GM23338 (cell line): ENCODE results near the gene GGPS1. TPM values are rescaled to one million over a fixed set of nuclear protein-coding genes. Genes with fewer than 3 reads are reported as not detected.
A peak's percentile ranks its signal among the peaks of the same experiment; 100 is the strongest.

Experiments used
- ATAC-seq: fragments of 200-7000 bp; cut with Tn5 transposase; 3 replicates; pipeline ENCODE4 v1.9.1; 2020
- DNase-seq: peaks from one replicate; pipeline ENCODE4 v3.0.0-alpha.2; 2015; ENCODE audit warnings: low spot score
- H2AFZ ChIP-seq: fragments of 200-600 bp; sonication (generic); 2 replicates; pipeline ENCODE4 v1.8.0; 2016; ENCODE audit warnings: antibody characterized with exemption, mild to moderate bottlenecking, moderate library complexity
- H3F3A ChIP-seq: fragments of 200-600 bp; sonication (generic); replicated peaks from 2 replicates; pipeline ENCODE4 v1.8.0; 2017; ENCODE audit warnings: antibody characterized with exemption, mixed run types, low read depth
- H3K27ac ChIP-seq: fragments of 200-600 bp; sonication (generic); 2 replicates; pipeline ENCODE4 v1.6.1; 2016; ENCODE audit warnings: low read depth
- H3K27me3 ChIP-seq: fragments of 200-600 bp; sonication (generic); 2 replicates; pipeline ENCODE4 v1.8.0; 2016; ENCODE audit warnings: mild to moderate bottlenecking, mixed run types, moderate library complexity; ENCODE audit not compliant: insufficient read depth
- H3K36me3 ChIP-seq: fragments of 200-600 bp; sonication (generic); 2 replicates; pipeline ENCODE4 v1.8.0; 2016; ENCODE audit warnings: mild to moderate bottlenecking; ENCODE audit not compliant: insufficient read depth
- H3K4me1 ChIP-seq: fragments of 200-600 bp; sonication (generic); 2 replicates; pipeline ENCODE4 v1.8.0; 2016; ENCODE audit warnings: mild to moderate bottlenecking, moderate library complexity; ENCODE audit not compliant: insufficient read depth
- H3K4me2 ChIP-seq: fragments of 200-600 bp; sonication (generic); 2 replicates; pipeline ENCODE4 v1.7.1; 2017; ENCODE audit warnings: mixed run types
- H3K4me3 ChIP-seq: fragments of 200-600 bp; sonication (generic); 2 replicates; pipeline ENCODE4 v1.6.1; 2016; ENCODE audit warnings: mixed run types
- H3K79me2 ChIP-seq: fragments of 200-600 bp; sonication (generic); replicated peaks from 2 replicates; pipeline ENCODE4 v1.8.0; 2017; ENCODE audit warnings: mild to moderate bottlenecking; ENCODE audit not compliant: insufficient read depth
- H3K9me2 ChIP-seq: fragments of 200-600 bp; sonication (generic); 2 replicates; pipeline ENCODE4 v1.8.0; 2017; ENCODE audit not compliant: insufficient read depth
- H4K20me1 ChIP-seq: fragments of 200-600 bp; sonication (generic); replicated peaks from 2 replicates; pipeline ENCODE4 v1.8.0; 2017; ENCODE audit warnings: mild to moderate bottlenecking; ENCODE audit not compliant: insufficient read depth
- H3K27ac Mint-ChIP-seq: 2 replicates; pipeline ENCODE4 v1.8.0; 2020; ENCODE audit warnings: inconsistent platforms, mild to moderate bottlenecking, moderate library complexity, mixed read lengths
- H3K27me3 Mint-ChIP-seq: 3 replicates; pipeline ENCODE4 v1.8.0; 2022; ENCODE audit warnings: low read depth, mild to moderate bottlenecking, moderate library complexity, mixed read lengths, inconsistent platforms; ENCODE audit not compliant: insufficient read depth, poor library complexity
- H3K36me3 Mint-ChIP-seq: 3 replicates; pipeline ENCODE4 v1.8.0; 2021; ENCODE audit warnings: low read depth, mild to moderate bottlenecking, inconsistent platforms, moderate library complexity, mixed read lengths
- H3K4me1 Mint-ChIP-seq: 3 replicates; pipeline ENCODE4 v1.8.0; 2020; ENCODE audit warnings: mild to moderate bottlenecking, inconsistent platforms, mixed read lengths
- H3K4me3 Mint-ChIP-seq: 3 replicates; pipeline ENCODE4 v1.8.0; 2021; ENCODE audit warnings: moderate library complexity, mild to moderate bottlenecking, inconsistent platforms, mixed read lengths
- H3K9me3 Mint-ChIP-seq: 3 replicates; pipeline ENCODE4 v1.8.0; 2020; ENCODE audit warnings: moderate library complexity, mild to moderate bottlenecking, inconsistent platforms, mixed read lengths
- EZH2 ChIP-seq: fragments of 200-600 bp; sonication (generic); IDR thresholded peaks from one replicate; pipeline ENCODE4 v1.8.0; 2017; ENCODE audit warnings: antibody characterized with exemption, mild to moderate bottlenecking, low read depth; ENCODE audit not compliant: unreplicated experiment
- EZH2phosphoT487 ChIP-seq: fragments of 200-600 bp; sonication (generic); IDR thresholded peaks from one replicate; pipeline ENCODE4 v1.8.1; 2018; ENCODE audit warnings: antibody characterized with exemption; ENCODE audit not compliant: unreplicated experiment
- JUNB ChIP-seq: IDR thresholded peaks from one replicate; pipeline ENCODE4 v1.6.1; 2016; ENCODE audit warnings: antibody characterized with exemption; ENCODE audit not compliant: unreplicated experiment
- NANOG ChIP-seq: IDR thresholded peaks from 2 replicates; pipeline ENCODE4 v1.6.1; 2016; ENCODE audit warnings: antibody characterized with exemption, borderline replicate concordance
- POLR2AphosphoS5 ChIP-seq: IDR thresholded peaks from 2 replicates; pipeline ENCODE4 v1.6.1; 2016; ENCODE audit warnings: antibody characterized with exemption, low read depth
- STAT1 ChIP-seq: IDR thresholded peaks from one replicate; pipeline ENCODE4 v1.6.1; 2016; ENCODE audit warnings: antibody characterized with exemption; ENCODE audit not compliant: unreplicated experiment
- ZNF114 ChIP-seq: fragments of 250-450 bp; sonication (Bioruptor Pico); IDR thresholded peaks from 2 replicates; pipeline ENCODE4 v1.5.0; 2020; ENCODE audit warnings: mild to moderate bottlenecking, moderate library complexity
- ZNF331 ChIP-seq: fragments of 250-450 bp; sonication (Bioruptor Pico); IDR thresholded peaks from 2 replicates; pipeline ENCODE4 v1.5.0; 2020; ENCODE audit warnings: low read depth, mild to moderate bottlenecking, moderate library complexity
- polyA plus RNA-seq: library from polyadenylated mRNA; unstranded; fragments of >200 nt; fragmentation: Nextera tagmentation; extraction: Ambion mirVana; gene quantifications from 2 replicates; pipeline ENCODE4 v1.2.1, GENCODE V29; 2016
- total RNA-seq: library from RNA; depleted of rRNA; stranded (reverse); fragments of >200 nt; shearing (Covaris generic); gene quantifications from 2 replicates; pipeline ENCODE4 v1.2.3, GENCODE V29; 2014
- TF ChIP-seq, protein P1 (sequence below): IDR thresholded peaks from 2 replicates; pipeline ENCODE4 v1.6.1; 2016; ENCODE audit warnings: antibody characterized with exemption
- TF ChIP-seq, protein P2 (sequence below), 2 experiments: fragments of 200-600 bp in 1 of 2; sonication (generic) in 1 of 2; conservative IDR thresholded peaks; 2 replicates each; pipeline versions ENCODE4 v1.5.1 to v1.6.1; 2016 to 2017; ENCODE audit warnings: antibody characterized with exemption in 2 of 2, low read depth in 2 of 2, mild to moderate bottlenecking in 2 of 2, moderate library complexity in 1 of 2

The GGPS1 gene
- total and polyA plus RNA-seq, 2 experiments from 2014 or later = 33.9 to 56.8 TPM

DNA sequence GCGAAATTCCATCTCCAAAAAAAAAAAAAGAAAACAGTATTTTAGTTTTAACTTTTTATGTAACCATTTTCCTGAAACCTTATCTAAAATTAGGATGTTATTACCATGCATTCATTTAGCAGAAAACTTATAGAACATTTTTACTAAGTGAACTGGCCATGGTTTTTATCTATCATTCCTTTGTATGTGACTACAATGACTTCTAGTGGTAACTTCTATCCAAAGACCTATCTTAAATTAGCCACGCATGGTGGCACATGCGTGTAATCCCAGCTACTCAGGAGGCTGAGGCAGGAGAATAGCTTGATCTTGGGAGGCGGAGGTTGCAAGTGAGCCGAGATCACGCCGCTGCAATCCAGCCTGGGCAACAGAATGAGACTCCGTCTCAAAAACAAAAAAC lies 11.4 kb downstream of the GGPS1 start:
- Histone ChIP-seq H3K4me3 (no peak overlapping the region), H2AFZ (no peak overlapping the region), H3K4me2 (no peak overlapping the region), H3F3A (no peaks in the 10 kb centered on the region; the same call in 1 of the 2 replicates), H3K27me3 (no peaks in the 10 kb centered on the region), H3K9me2 (no peaks in the 10 kb centered on the region), H4K20me1 (no peaks in the 10 kb centered on the region; the same call in 1 of the 2 replicates), H3K4me1 (no peaks in the 10 kb centered on the region), H3K36me3 (peaks cover 24% of the 10 kb centered on the region), H3K27ac (peak overlapping the region; percentile 60), H3K79me2 (peaks cover 18% of the 10 kb centered on the region; the same call in 1 of the 2 replicates)
- ATAC-seq = no peak
- Mint-ChIP-seq H3K27me3 (no peaks in the 10 kb centered on the region), H3K27ac (no peak overlapping the region), H3K36me3 (peaks cover 35% of the 10 kb centered on the region), H3K4me1 (no peaks in the 10 kb centered on the region), H3K4me3 (no peak overlapping the region), H3K9me3 (no peaks in the 10 kb centered on the region; the same call in 2 of the 3 replicates)
- TF ChIP-seq STAT1 = no peak
- DNase-seq = no peak

DNA sequence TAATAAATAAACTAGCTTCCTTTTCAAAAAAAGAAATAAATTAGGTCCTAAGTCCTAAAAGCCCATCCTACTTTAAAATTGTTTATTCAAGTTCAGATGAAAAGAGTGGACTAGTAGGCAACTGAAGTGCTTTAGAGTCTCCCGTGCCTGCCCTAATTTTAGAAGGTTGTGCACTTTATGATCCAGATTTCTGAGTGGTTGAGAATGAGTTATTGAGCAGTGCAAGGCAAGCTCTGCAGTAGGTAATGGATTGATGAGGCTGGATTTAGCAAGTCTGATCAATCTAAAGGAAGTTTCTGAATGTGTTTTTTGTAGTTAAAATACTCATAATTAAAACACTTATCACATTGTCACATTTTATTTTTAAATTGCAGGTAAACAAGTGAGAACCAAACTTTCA lies 13.0 kb downstream of the GGPS1 start:
- 0 out of 2 replicates have a peak overlapping the region, but pooled peaks have one; percentile 0 for H3K27ac ChIP-seq

DNA sequence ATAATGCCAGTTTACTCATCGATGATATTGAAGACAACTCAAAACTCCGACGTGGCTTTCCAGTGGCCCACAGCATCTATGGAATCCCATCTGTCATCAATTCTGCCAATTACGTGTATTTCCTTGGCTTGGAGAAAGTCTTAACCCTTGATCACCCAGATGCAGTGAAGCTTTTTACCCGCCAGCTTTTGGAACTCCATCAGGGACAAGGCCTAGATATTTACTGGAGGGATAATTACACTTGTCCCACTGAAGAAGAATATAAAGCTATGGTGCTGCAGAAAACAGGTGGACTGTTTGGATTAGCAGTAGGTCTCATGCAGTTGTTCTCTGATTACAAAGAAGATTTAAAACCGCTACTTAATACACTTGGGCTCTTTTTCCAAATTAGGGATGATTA lies 13.7 kb downstream of the GGPS1 start:
- Mint-ChIP-seq H3K9me3 (peaks cover 2% of the 10 kb centered on the region; the same call in 1 of the 3 replicates), H3K27ac (no peak overlapping the region), H3K4me1 (no peaks in the 10 kb centered on the region), H3K27me3 (peaks cover 2% of the 10 kb centered on the region), H3K4me3 (no peak overlapping the region), H3K36me3 (peaks cover 36% of the 10 kb centered on the region)
- Histone ChIP-seq H3F3A (no peaks in the 10 kb centered on the region), H3K4me2 (no peak overlapping the region), H3K27ac (no peak overlapping the region), H3K27me3 (no peaks in the 10 kb centered on the region), H4K20me1 (no peaks in the 10 kb centered on the region; the same call in 1 of the 2 replicates), H3K36me3 (peaks cover 11% of the 10 kb centered on the region; the same call in 1 of the 2 replicates), H2AFZ (no peak overlapping the region), H3K4me1 (no peaks in the 10 kb centered on the region), H3K9me2 (no peaks in the 10 kb centered on the region), H3K79me2 (no peaks in the 10 kb centered on the region), H3K4me3 (no peak overlapping the region)
- ATAC-seq (no peak), DNase-seq (no peak)
- no peak for TF ChIP-seq JUNB
- TF ChIP-seq, protein P1, sequence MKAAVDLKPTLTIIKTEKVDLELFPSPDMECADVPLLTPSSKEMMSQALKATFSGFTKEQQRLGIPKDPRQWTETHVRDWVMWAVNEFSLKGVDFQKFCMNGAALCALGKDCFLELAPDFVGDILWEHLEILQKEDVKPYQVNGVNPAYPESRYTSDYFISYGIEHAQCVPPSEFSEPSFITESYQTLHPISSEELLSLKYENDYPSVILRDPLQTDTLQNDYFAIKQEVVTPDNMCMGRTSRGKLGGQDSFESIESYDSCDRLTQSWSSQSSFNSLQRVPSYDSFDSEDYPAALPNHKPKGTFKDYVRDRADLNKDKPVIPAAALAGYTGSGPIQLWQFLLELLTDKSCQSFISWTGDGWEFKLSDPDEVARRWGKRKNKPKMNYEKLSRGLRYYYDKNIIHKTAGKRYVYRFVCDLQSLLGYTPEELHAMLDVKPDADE = no peak
- no peak for TF ChIP-seq ZNF331 (CRISPR knock-in tag)
- no peak for TF ChIP-seq ZNF114 (CRISPR knock-in tag)
- TF ChIP-seq, protein P2, sequence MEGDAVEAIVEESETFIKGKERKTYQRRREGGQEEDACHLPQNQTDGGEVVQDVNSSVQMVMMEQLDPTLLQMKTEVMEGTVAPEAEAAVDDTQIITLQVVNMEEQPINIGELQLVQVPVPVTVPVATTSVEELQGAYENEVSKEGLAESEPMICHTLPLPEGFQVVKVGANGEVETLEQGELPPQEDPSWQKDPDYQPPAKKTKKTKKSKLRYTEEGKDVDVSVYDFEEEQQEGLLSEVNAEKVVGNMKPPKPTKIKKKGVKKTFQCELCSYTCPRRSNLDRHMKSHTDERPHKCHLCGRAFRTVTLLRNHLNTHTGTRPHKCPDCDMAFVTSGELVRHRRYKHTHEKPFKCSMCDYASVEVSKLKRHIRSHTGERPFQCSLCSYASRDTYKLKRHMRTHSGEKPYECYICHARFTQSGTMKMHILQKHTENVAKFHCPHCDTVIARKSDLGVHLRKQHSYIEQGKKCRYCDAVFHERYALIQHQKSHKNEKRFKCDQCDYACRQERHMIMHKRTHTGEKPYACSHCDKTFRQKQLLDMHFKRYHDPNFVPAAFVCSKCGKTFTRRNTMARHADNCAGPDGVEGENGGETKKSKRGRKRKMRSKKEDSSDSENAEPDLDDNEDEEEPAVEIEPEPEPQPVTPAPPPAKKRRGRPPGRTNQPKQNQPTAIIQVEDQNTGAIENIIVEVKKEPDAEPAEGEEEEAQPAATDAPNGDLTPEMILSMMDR (conservative IDR thresholded peaks at IDR 0.05; ENCODE audit: low read depth in 2 of 2) = no peak
- TF ChIP-seq EZH2phosphoT487 = no peak
- no peak for TF ChIP-seq NANOG

More for the DNA sequence above, 13.0 kb downstream of the GGPS1 start:
- H3K27me3 ChIP-seq = no peaks in the 10 kb centered on the region
- H3K36me3 Mint-ChIP-seq = peaks cover 37% of the 10 kb centered on the region
- no peak overlapping the region for H3K27ac Mint-ChIP-seq
- H3F3A ChIP-seq = no peaks in the 10 kb centered on the region
- no peaks in the 10 kb centered on the region for H3K4me1 Mint-ChIP-seq
- H3K4me1 ChIP-seq = no peaks in the 10 kb centered on the region
- no peak overlapping the region for H3K4me2 ChIP-seq
- ATAC-seq = no peak
- H3K9me2 ChIP-seq = no peaks in the 10 kb centered on the region
- H3K36me3 ChIP-seq = peaks cover 13% of the 10 kb centered on the region; the same call in 1 of the 2 replicates
- no peaks in the 10 kb centered on the region; the same call in 2 of the 3 replicates for H3K9me3 Mint-ChIP-seq
- no peaks in the 10 kb centered on the region; the same call in 1 of the 2 replicates for H4K20me1 ChIP-seq
- H2AFZ ChIP-seq = no peak overlapping the region
- no peak overlapping the region for H3K4me3 Mint-ChIP-seq
- no peak overlapping the region for H3K4me3 ChIP-seq
- no peak for DNase-seq
- TF ChIP-seq EZH2 (no peak), JUNB (no peak), POLR2AphosphoS5 (no peak)
- TF ChIP-seq, protein P2 (conservative IDR thresholded peaks at IDR 0.05; ENCODE audit: low read depth in 2 of 2) = no peak
- 0 out of 2 replicates have a peak, but pooled peaks cover 5% of the 10 kb centered on the region for H3K79me2 ChIP-seq
- no peaks in the 10 kb centered on the region for H3K27me3 Mint-ChIP-seq
